GM12801 (cell line): ENCODE data around the gene HIVEP2.

Source experiments
- CTCF ChIP-seq: IDR thresholded peaks from one replicate; pipeline ENCODE4 v1.5.1; 2011; ENCODE audit warnings: control low read depth; ENCODE audit not compliant: insufficient read length; ENCODE audit errors: extremely low read depth

The HIVEP2 gene

GRCh38 chr6:142914369-142914768 is 30.6 kb downstream of the HIVEP2 start:
- no peak for TF ChIP-seq CTCF

GRCh38 chr6:142913511-142914047 is 31.4 kb downstream of the HIVEP2 start:
- no peak for TF ChIP-seq CTCF

GRCh38 chr6:142913036-142913510 is 31.9 kb downstream of the HIVEP2 start:
- TF ChIP-seq CTCF, result no peak

- no peak for TF ChIP-seq CTCF
Observed at GRCh38 chr6:142912125-142912524, 32.9 kb downstream of the HIVEP2 start.

GRCh38 chr6:142911430-142911829 is 33.5 kb downstream of the HIVEP2 start:
- no peak for TF ChIP-seq CTCF

- TF ChIP-seq CTCF, result no peak
Observed at GRCh38 chr6:142909686-142910085, 35.3 kb downstream of the HIVEP2 start.

- TF ChIP-seq CTCF, result no peak
Observed at GRCh38 chr6:142908235-142908634, 36.7 kb downstream of the HIVEP2 start.
